DND-41 (cell line): ENCODE measurements around the gene PTPRO.

Source experiments
- CTCF ChIP-seq: IDR thresholded peaks from 2 replicates; pipeline ENCODE4 v1.5.1; 2012; ENCODE audit warnings: borderline replicate concordance, low read length, moderate library complexity, mild to moderate bottlenecking; ENCODE audit not compliant: poor library complexity, severe bottlenecking; ENCODE audit errors: extremely low read depth
- EZH2 ChIP-seq: IDR thresholded peaks from 3 replicates; pipeline ENCODE4 v1.6.1; 2012; ENCODE audit warnings: borderline replicate concordance, low read depth, mild to moderate bottlenecking, moderate library complexity, low read length, inconsistent platforms; ENCODE audit not compliant: severe bottlenecking

GRCh38 chr12:15646581-15646980 is 324.3 kb downstream of the PTPRO start:
- TF ChIP-seq CTCF (no peak), EZH2 (no peak)
